Measurements from ENCODE around the gene CRYL1. TPM values are rescaled to one million over a fixed set of nuclear protein-coding genes. Genes with fewer than 3 reads are reported as not detected.
A peak's percentile ranks its signal among the peaks of the same experiment; 100 is the strongest.
"Not testable (repeated sequence)": the region's sequence is repeated elsewhere in the genome, so short reads cannot be mapped to it uniquely, and the experiment has no call there.

Gene CRYL1
- total RNA-seq, 5 donors from 2014 or later (not counting 1 experiment from before 2014, with no cell fraction given) = 12.3 to 21.5 (median 17.9) TPM

GRCh38 chr13:20438801-20439200, 86.9 kb downstream of the CRYL1 start:
- H3K9me3 ChIP-seq = no peaks in the 10 kb centered on the region
- H3K4me1 Mint-ChIP-seq = peaks cover 11 to 15% (median 13%) of the 10 kb centered on the region in 3 donors
- no peaks in the 10 kb centered on the region for H3K27me3 Mint-ChIP-seq
- no peaks in the 10 kb centered on the region for H3K27me3 ChIP-seq (replicated peaks in 1 of 2; ENCODE audit: control insufficient read depth in 2 of 2, extremely low read depth in 1 of 2, insufficient read depth in 2 of 2, low read length in 1 of 2)
- 92% methylated on average over 3 of the region's 6 CpGs for WGBS (ENCODE audit: insufficient coverage)
- no peaks in the 10 kb centered on the region for H3K9me3 Mint-ChIP-seq
- DNase-seq (no peak), ATAC-seq (replicated peaks in 1 of 4) (no peak)
- no peak overlapping the region for H3K4me3 ChIP-seq (ENCODE audit: control insufficient read depth in 1 of 2, extremely low read depth in 1 of 2, low read length in 1 of 2)
- H3K27ac Mint-ChIP-seq = no peak overlapping the region
- no peak overlapping the region for H3K4me3 Mint-ChIP-seq
- H3K27ac ChIP-seq (ENCODE audit: low read length) = no peak overlapping the region
- peaks cover 30% of the 10 kb centered on the region for H3K36me3 Mint-ChIP-seq
- no peaks in the 10 kb centered on the region for H3K36me3 ChIP-seq (ENCODE audit: control insufficient read depth in 2 of 2, extremely low read depth in 1 of 2, insufficient read depth in 1 of 2, low read length in 1 of 2)
- CTCF ChIA-PET = interaction anchor here (0.5 to 0.7 kb wide), 2 partner anchors 50 to 192 kb away, joined by 3 read pairs; no protein-coding TSS in a partner anchor
- POLR2A ChIA-PET = no interaction called here
- H3K4me1 ChIP-seq (ENCODE audit: control insufficient read depth in 1 of 2, extremely low read depth in 1 of 2, insufficient read depth in 2 of 2, low read length in 2 of 2) = no peaks in the 10 kb centered on the region

DNA sequence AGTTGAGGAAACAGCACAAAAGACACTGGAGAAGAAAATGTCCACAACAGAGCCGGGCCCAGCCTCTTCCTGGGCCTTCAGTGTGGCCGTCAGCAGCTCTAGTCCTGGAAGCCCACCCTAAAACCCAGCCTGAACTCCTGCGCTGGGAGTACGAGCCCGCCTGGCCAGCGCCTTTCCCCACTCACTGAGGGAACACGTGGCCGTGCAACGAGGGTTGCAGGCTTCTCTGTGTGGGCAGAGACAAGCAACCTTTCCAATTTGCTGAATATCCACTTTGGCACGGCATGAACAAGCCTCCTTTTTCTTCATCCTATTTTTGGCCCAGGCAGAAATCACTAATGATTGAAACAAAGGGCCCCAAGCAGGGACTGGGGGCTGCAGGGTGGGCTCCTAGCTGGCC, 89.2 kb downstream of the CRYL1 start:
- Histone ChIP-seq H3K36me3 (ENCODE audit: control insufficient read depth in 2 of 2, extremely low read depth in 1 of 2, insufficient read depth in 1 of 2, low read length in 1 of 2) (no peaks in the 10 kb centered on the region), H3K4me3 (ENCODE audit: control insufficient read depth in 1 of 2, extremely low read depth in 1 of 2, low read length in 1 of 2) (no peak overlapping the region), H3K4me1 (ENCODE audit: control insufficient read depth in 1 of 2, extremely low read depth in 1 of 2, insufficient read depth in 2 of 2, low read length in 2 of 2) (no peaks in the 10 kb centered on the region), H3K9me3 (no peaks in the 10 kb centered on the region), H3K27ac (ENCODE audit: low read length) (no peak overlapping the region), H3K27me3 (replicated peaks in 1 of 2; ENCODE audit: control insufficient read depth in 2 of 2, extremely low read depth in 1 of 2, insufficient read depth in 2 of 2, low read length in 1 of 2) (no peaks in the 10 kb centered on the region)
- ATAC-seq (replicated peaks in 1 of 4) (no peak), DNase-seq (no peak)
- Mint-ChIP-seq H3K27ac (peak overlapping the region in 1 of 2 donors; percentile 44), H3K4me1 (no peaks in the 10 kb centered on the region), H3K36me3 (peaks cover 44% of the 10 kb centered on the region), H3K27me3 (no peaks in the 10 kb centered on the region), H3K4me3 (no peak overlapping the region), H3K9me3 (no peaks in the 10 kb centered on the region)
- ChIA-PET CTCF (interaction anchor here in 1 of 2 donors (0.6 to 0.7 kb wide), 2 partner anchors 189 to 803 kb away, joined by 3 to 4 read pairs; partner anchors contain the start of gene MPHOSPH8), POLR2A (no interaction called here)
- 90% methylated on average over 10 of the region's 10 CpGs for WGBS (ENCODE audit: insufficient coverage)

DNA sequence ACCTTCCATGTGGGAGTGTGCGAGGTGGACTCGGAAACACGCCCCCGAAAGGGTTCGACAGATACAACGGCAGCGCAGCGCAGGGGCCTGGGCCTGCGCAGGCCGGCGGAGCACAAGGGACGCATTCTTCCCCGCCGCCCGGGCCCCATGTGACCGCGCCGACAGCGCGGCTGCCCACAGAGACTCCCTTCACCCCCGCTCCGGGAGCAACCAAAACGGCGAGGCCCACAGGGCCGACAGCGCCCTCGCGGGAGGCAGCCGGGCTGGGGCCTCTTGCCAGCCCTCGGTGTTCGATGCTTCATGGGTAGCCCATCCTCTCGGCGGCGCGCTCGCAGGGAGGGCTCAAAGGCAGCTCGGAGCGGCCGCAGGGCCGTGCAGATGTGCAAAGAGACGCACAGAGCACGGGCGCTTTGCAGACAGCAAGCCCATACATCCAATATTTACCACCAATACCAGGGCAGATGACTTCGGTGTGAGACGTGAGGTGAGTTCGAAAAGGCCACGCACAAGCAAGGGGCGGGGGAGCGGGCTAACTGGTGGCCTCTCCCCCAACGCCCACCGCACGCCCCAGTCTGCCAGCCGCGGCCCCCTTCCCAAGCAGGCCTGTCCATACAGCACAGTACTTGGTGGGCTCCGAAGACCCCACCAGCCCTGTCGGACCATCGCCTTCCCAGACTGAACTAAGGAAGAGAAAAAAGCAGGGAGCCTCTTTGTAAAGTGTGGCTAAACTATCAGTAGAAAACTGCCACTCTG, 89.9 kb downstream of the CRYL1 start:
- H3K36me3 ChIP-seq (ENCODE audit: control insufficient read depth in 2 of 2, extremely low read depth in 1 of 2, insufficient read depth in 1 of 2, low read length in 1 of 2) = no peaks in the 10 kb centered on the region
- no peaks in the 10 kb centered on the region for H3K9me3 ChIP-seq
- no peak overlapping the region for H3K27ac ChIP-seq (ENCODE audit: low read length)
- CTCF ChIA-PET = interaction anchor here in 1 of 2 donors (0.6 kb wide), 1 partner anchor 802 kb away, joined by 4 read pairs; the partner anchor contains the start of gene MPHOSPH8
- no peaks in the 10 kb centered on the region for H3K27me3 Mint-ChIP-seq
- WGBS (ENCODE audit: insufficient coverage) = 94% methylated on average over 54 of the region's 57 CpGs
- no peaks in the 10 kb centered on the region for H3K4me1 ChIP-seq (ENCODE audit: control insufficient read depth in 1 of 2, extremely low read depth in 1 of 2, insufficient read depth in 2 of 2, low read length in 2 of 2)
- H3K4me3 Mint-ChIP-seq = no peak overlapping the region
- no peaks in the 10 kb centered on the region for H3K4me1 Mint-ChIP-seq
- DNase-seq (no peak), ATAC-seq (replicated peaks in 1 of 4) (no peak)
- POLR2A ChIA-PET = no interaction called here
- peaks cover 49% of the 10 kb centered on the region for H3K36me3 Mint-ChIP-seq
- peak overlapping the region in 1 of 2 donors; percentile 44 for H3K27ac Mint-ChIP-seq
- H3K27me3 ChIP-seq (replicated peaks in 1 of 2; ENCODE audit: control insufficient read depth in 2 of 2, extremely low read depth in 1 of 2, insufficient read depth in 2 of 2, low read length in 1 of 2) = no peaks in the 10 kb centered on the region
- no peak overlapping the region for H3K4me3 ChIP-seq (ENCODE audit: control insufficient read depth in 1 of 2, extremely low read depth in 1 of 2, low read length in 1 of 2)
- no peaks in the 10 kb centered on the region for H3K9me3 Mint-ChIP-seq

GRCh38 chr13:20434210-20434609, 91.4 kb downstream of the CRYL1 start:
- 100% methylated on average over 3 of the region's 9 CpGs for WGBS (ENCODE audit: insufficient coverage)
- H3K36me3 Mint-ChIP-seq = peaks cover 55% of the 10 kb centered on the region
- H3K4me3 Mint-ChIP-seq; DNase-seq; H3K27me3 Mint-ChIP-seq; H3K36me3 ChIP-seq (ENCODE audit: control insufficient read depth in 2 of 2, extremely low read depth in 1 of 2, insufficient read depth in 1 of 2, low read length in 1 of 2); ATAC-seq (replicated peaks in 1 of 4); H3K9me3 ChIP-seq; H3K4me1 ChIP-seq (ENCODE audit: control insufficient read depth in 1 of 2, extremely low read depth in 1 of 2, insufficient read depth in 2 of 2, low read length in 2 of 2); CTCF ChIA-PET; H3K4me3 ChIP-seq (ENCODE audit: control insufficient read depth in 1 of 2, extremely low read depth in 1 of 2, low read length in 1 of 2); H3K27me3 ChIP-seq (replicated peaks in 1 of 2; ENCODE audit: control insufficient read depth in 2 of 2, extremely low read depth in 1 of 2, insufficient read depth in 2 of 2, low read length in 1 of 2); H3K27ac ChIP-seq (ENCODE audit: low read length); POLR2A ChIA-PET; H3K9me3 Mint-ChIP-seq; H3K27ac Mint-ChIP-seq; H3K4me1 Mint-ChIP-seq: not testable (repeated sequence)

- POLR2A ChIA-PET = no interaction called here
- H3K27me3 Mint-ChIP-seq = no peaks in the 10 kb centered on the region
These were observed 93.8 kb downstream of the CRYL1 start for GRCh38 chr13:20431687-20432384.

GRCh38 chr13:20431080-20431479, 94.6 kb downstream of the CRYL1 start:
- Mint-ChIP-seq H3K4me1 (no peaks in the 10 kb centered on the region), H3K27ac (no peak overlapping the region), H3K36me3 (peaks cover 59% of the 10 kb centered on the region), H3K4me3 (no peak overlapping the region), H3K27me3 (no peaks in the 10 kb centered on the region), H3K9me3 (no peaks in the 10 kb centered on the region)
- Histone ChIP-seq H3K27ac (ENCODE audit: low read length) (no peak overlapping the region), H3K4me1 (ENCODE audit: control insufficient read depth in 1 of 2, extremely low read depth in 1 of 2, insufficient read depth in 2 of 2, low read length in 2 of 2) (no peaks in the 10 kb centered on the region), H3K4me3 (ENCODE audit: control insufficient read depth in 1 of 2, extremely low read depth in 1 of 2, low read length in 1 of 2) (no peak overlapping the region), H3K9me3 (no peaks in the 10 kb centered on the region), H3K36me3 (ENCODE audit: control insufficient read depth in 2 of 2, extremely low read depth in 1 of 2, insufficient read depth in 1 of 2, low read length in 1 of 2) (peaks cover 0 to 4% of the 10 kb centered on the region in 2 donors), H3K27me3 (replicated peaks in 1 of 2; ENCODE audit: control insufficient read depth in 2 of 2, extremely low read depth in 1 of 2, insufficient read depth in 2 of 2, low read length in 1 of 2) (no peaks in the 10 kb centered on the region)
- WGBS (ENCODE audit: insufficient coverage) = 96% methylated on average over 16 of the region's 16 CpGs
- ChIA-PET CTCF (no interaction called here), POLR2A (no interaction called here)
- no peak for DNase-seq
- no peak for ATAC-seq (replicated peaks in 1 of 4)

More at GRCh38 chr13:20431687-20432384, 93.8 kb downstream of the CRYL1 start:
- CTCF ChIA-PET = no interaction called here
- Histone ChIP-seq H3K9me3 (no peaks in the 10 kb centered on the region), H3K4me3 (ENCODE audit: control insufficient read depth in 1 of 2, extremely low read depth in 1 of 2, low read length in 1 of 2) (no peak overlapping the region), H3K36me3 (ENCODE audit: control insufficient read depth in 2 of 2, extremely low read depth in 1 of 2, insufficient read depth in 1 of 2, low read length in 1 of 2) (peaks cover 0 to 1% of the 10 kb centered on the region in 2 donors), H3K27me3 (replicated peaks in 1 of 2; ENCODE audit: control insufficient read depth in 2 of 2, extremely low read depth in 1 of 2, insufficient read depth in 2 of 2, low read length in 1 of 2) (no peaks in the 10 kb centered on the region), H3K4me1 (ENCODE audit: control insufficient read depth in 1 of 2, extremely low read depth in 1 of 2, insufficient read depth in 2 of 2, low read length in 2 of 2) (no peaks in the 10 kb centered on the region), H3K27ac (ENCODE audit: low read length) (no peak overlapping the region)
- no peak overlapping the region for H3K27ac Mint-ChIP-seq
- no peak for ATAC-seq (replicated peaks in 1 of 4)
- H3K4me3 Mint-ChIP-seq = no peak overlapping the region
- DNase-seq = no peak
- WGBS (ENCODE audit: insufficient coverage) = 95% methylated on average over 10 of the region's 15 CpGs
- no peaks in the 10 kb centered on the region for H3K4me1 Mint-ChIP-seq
- peaks cover 54% of the 10 kb centered on the region for H3K36me3 Mint-ChIP-seq
- no peaks in the 10 kb centered on the region for H3K9me3 Mint-ChIP-seq

Data from T-cell (primary cell).